GM12801 (cell line): ENCODE data around the gene MAP4K3.

Experiments
- CTCF ChIP-seq: IDR thresholded peaks from one replicate; pipeline ENCODE4 v1.5.1; 2011; ENCODE audit warnings: control low read depth; ENCODE audit not compliant: insufficient read length; ENCODE audit errors: extremely low read depth

Gene MAP4K3

GRCh38 chr2:39334529-39334928 lies 102.6 kb downstream of the MAP4K3 start:
- TF ChIP-seq CTCF: no peak

GRCh38 chr2:39326644-39327043 lies 110.4 kb downstream of the MAP4K3 start:
- TF ChIP-seq CTCF: no peak

- TF ChIP-seq CTCF: no peak
Observed at GRCh38 chr2:39325966-39326365, 111.1 kb downstream of the MAP4K3 start.

- TF ChIP-seq CTCF: no peak
Observed at GRCh38 chr2:39320162-39320561, 116.9 kb downstream of the MAP4K3 start.

- TF ChIP-seq CTCF: no peak
Observed at GRCh38 chr2:39313575-39313974, 123.5 kb downstream of the MAP4K3 start.

- no peak for TF ChIP-seq CTCF
Observed at GRCh38 chr2:39311469-39311868, 125.6 kb downstream of the MAP4K3 start.

- TF ChIP-seq CTCF: no peak
Observed at GRCh38 chr2:39308778-39309177, 128.3 kb downstream of the MAP4K3 start.

GRCh38 chr2:39306626-39307025 lies 130.5 kb downstream of the MAP4K3 start:
- no peak for TF ChIP-seq CTCF
